Right cardiac atrium (tissue), 5 donors: ENCODE data around the gene NPFFR1. TPM values are rescaled to one million over a fixed set of nuclear protein-coding genes. Genes with fewer than 3 reads are reported as not detected.

Source experiments
- ATAC-seq, 2 donors: fragments of 200-7000 bp; cut with Tn5 transposase; one replicate each; pipeline versions ENCODE4 v1.8.0 to v1.9.1; 2020; ENCODE audit warnings: moderate library complexity in 2 of 2, mild to moderate bottlenecking in 1 of 2
- DNase-seq, 3 donors: peaks; one replicate each; pipeline ENCODE4 v3.0.0-alpha.2; 2020
- H3K27ac ChIP-seq: one replicate; pipeline ENCODE4 v1.5.1; 2013; ENCODE audit warnings: mild to moderate bottlenecking, low read length, control low read depth, moderate library complexity
- H3K27me3 ChIP-seq: one replicate; pipeline ENCODE4 v1.6.1; 2013; ENCODE audit not compliant: control insufficient read depth, insufficient read depth
- H3K4me1 ChIP-seq: one replicate; pipeline ENCODE4 v1.6.1; 2013; ENCODE audit warnings: low read length; ENCODE audit not compliant: control insufficient read depth, insufficient read depth
- H3K4me3 ChIP-seq: one replicate; pipeline ENCODE4 v1.5.1; 2013; ENCODE audit warnings: low read length, control low read depth
- H3K9me3 ChIP-seq: one replicate; pipeline ENCODE4 v1.6.1; 2013; ENCODE audit warnings: low read length; ENCODE audit not compliant: control insufficient read depth
- WGBS: extraction: QIAGEN DNeasy Blood & Tissue Kit; methylation state at CpG from one replicate; pipeline ENCODE4 v1.1.7; 2013; 5-methylcytosine and 5-hydroxymethylcytosine counted together
- intact Hi-C, 4 donors: fragments of 100-400 bp; cut with DNase I; formaldehyde crosslinking; loops; one replicate each; pipeline versions ENCODE4 v1.11.0 to v1.14.0; 2022 to 2023
- polyA plus RNA-seq: library from polyadenylated mRNA; stranded (reverse); fragments of 200-250 nt; gene quantifications from one replicate; pipeline ENCODE4 v1.2.3, GENCODE V29; 2013
- total RNA-seq, 4 donors: library from RNA; stranded (reverse); fragmentation: NEBNext Ultra II Directional; extraction: Animal tissue kit (Norgen Biotek cat#: 25700); gene quantifications; one replicate each; pipeline ENCODE4 v1.2.1, GENCODE V29; 2021
- donor health status: healthy with polysubstance abuse.
- donor health status: DM: no; HTN: yes; CAD: no.
- donor health status: DM: no; HTN: no; CAD: no.
- donor health status: DM: no; HTN: yes; CAD: no; lungs with severe emphysema.
- donor health status: DM: yes; HTN: yes; CAD: no.

NPFFR1 gene
- total and polyA plus RNA-seq, 5 donors: 0.02 to 0.03 TPM; not detected in 3

- Histone ChIP-seq H3K27me3 (no peaks in the 10 kb centered on the region), H3K27ac (no peak overlapping the region), H3K9me3 (no peaks in the 10 kb centered on the region), H3K4me3 (no peak overlapping the region), H3K4me1 (peaks cover 2% of the 10 kb centered on the region)
- 94% methylated on average over 1 of the region's 1 CpG for WGBS
- no peak for ATAC-seq
- intact Hi-C loops: no loop called here
- DNase-seq: no peak
Observed at GRCh38 chr10:70283071-70283444, 746 bp downstream of the NPFFR1 start.

DNA sequence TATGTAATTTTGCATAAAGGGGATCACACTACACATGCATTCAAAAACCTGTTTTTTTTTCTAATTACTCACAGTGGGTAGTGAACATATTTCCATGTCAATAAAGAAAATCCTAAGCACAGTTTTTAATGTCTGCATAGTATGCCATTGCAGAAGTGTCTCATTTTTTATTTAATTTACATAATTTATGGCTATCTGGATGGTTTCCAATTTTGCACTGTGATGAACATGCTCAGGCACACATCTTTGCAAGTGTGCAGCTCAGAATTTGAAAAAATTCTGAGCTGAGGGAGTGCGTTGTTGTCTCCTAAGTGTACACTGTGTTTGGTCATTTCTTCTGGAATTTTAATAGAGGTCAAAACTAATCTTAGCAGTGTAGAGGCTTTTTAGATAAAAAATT lies 2.2 kb downstream of the NPFFR1 start:
- intact Hi-C loops: no loop called here
- WGBS: 81% methylated on average over 1 of the region's 1 CpG
- Histone ChIP-seq H3K27ac (no peak overlapping the region), H3K4me1 (peaks cover 2% of the 10 kb centered on the region), H3K27me3 (no peaks in the 10 kb centered on the region), H3K4me3 (no peak overlapping the region), H3K9me3 (no peaks in the 10 kb centered on the region)
- DNase-seq (no peak), ATAC-seq (no peak)

DNA sequence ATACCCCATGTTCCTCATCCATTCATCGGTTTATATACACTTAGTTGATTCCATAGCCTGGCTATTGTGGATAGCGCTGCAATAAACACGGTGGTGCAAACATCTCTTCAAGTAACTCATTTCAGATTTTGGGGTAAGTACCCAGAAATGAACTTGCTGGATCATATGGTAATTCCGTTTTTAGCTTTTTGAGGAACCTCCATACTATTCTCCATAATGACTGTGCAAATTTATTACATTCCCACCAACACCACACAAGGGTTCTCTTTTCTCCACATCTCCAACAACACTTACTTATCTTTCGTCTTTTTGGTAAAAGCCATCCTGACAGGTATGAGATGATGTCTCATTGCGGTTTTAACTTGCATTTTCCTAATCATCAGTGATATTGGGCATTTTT lies 3.7 kb downstream of the NPFFR1 start:
- Histone ChIP-seq H3K27ac (no peak overlapping the region), H3K4me1 (peaks cover 2% of the 10 kb centered on the region), H3K9me3 (no peaks in the 10 kb centered on the region), H3K4me3 (no peak overlapping the region), H3K27me3 (no peaks in the 10 kb centered on the region)
- no peak for ATAC-seq
- intact Hi-C loops: no loop called here
- DNase-seq: no peak
- WGBS: 79% methylated on average over 6 of the region's 6 CpGs

- Histone ChIP-seq H3K9me3 (no peaks in the 10 kb centered on the region), H3K27me3 (no peaks in the 10 kb centered on the region), H3K4me3 (no peak overlapping the region), H3K4me1 (no peaks in the 10 kb centered on the region), H3K27ac (no peak overlapping the region)
- no peak for ATAC-seq
- 82% methylated on average over 3 of the region's 3 CpGs for WGBS
- intact Hi-C loops: loop anchor here in 1 of 4 donors (10.0 kb wide), 1 partner anchor 87 kb away; no protein-coding TSS in a partner anchor
- DNase-seq: no peak
Observed at GRCh38 chr10:70277396-70278030, 6.3 kb downstream of the NPFFR1 start.

DNA sequence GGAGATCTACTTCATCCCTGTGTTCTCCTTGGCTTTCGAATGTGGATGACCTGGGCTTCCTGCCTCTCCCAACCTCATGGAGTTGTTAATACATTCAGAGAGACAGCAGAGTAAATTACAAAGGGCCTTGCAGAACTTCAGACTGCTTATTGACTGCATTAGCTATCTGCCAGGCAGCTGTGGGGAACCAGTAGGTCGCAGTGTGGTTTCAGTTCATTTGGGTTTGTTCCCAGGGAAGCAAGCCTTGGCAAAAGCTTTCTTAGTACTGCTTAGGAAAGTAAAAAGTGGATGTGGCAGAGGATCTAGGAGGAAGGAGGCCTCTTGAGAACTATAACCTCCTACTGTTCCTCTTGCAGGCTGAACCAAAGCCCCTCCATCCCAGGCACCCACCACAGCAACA lies 9.2 kb downstream of the NPFFR1 start:
- H3K27ac ChIP-seq: no peak overlapping the region

DNA sequence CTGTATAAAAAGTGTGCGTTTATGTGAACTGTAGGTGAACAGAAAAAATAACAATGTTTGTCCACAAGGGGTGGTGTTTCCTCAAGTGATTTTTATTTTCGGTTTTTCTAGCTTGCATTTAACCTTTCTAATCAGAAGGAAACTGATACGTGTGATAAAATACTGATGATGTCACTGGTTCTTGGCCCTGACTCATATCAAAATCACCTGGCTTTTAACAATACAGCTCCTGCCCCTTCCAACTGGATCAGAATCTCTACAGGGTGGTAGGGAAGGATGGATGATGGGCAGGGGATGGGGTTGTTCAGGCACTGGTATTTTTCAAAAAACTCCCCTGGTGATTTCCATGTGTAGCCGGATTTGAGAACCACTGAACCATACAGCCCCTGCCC lies 10.9 kb downstream of the NPFFR1 start:
- DNase-seq: no peak
- Histone ChIP-seq H3K4me1 (no peaks in the 10 kb centered on the region), H3K27ac (no peak overlapping the region), H3K9me3 (no peaks in the 10 kb centered on the region), H3K4me3 (no peak overlapping the region), H3K27me3 (no peaks in the 10 kb centered on the region)
- ATAC-seq: peak in 1 of 2 donors; percentile 49
- intact Hi-C loops: loop anchor here in 1 of 4 donors (10.0 kb wide), 1 partner anchor 92 kb away; no protein-coding TSS in a partner anchor
- 17% methylated on average over 4 of the region's 4 CpGs for WGBS

More for the DNA sequence above, 9.2 kb downstream of the NPFFR1 start:
- no peaks in the 10 kb centered on the region for H3K27me3 ChIP-seq
- 57% methylated on average over 2 of the region's 2 CpGs for WGBS
- H3K4me3 ChIP-seq: no peak overlapping the region
- DNase-seq: peak in 2 of 3 donors; percentile 32 to 66
- intact Hi-C loops: loop anchor here in 1 of 4 donors (10.0 kb wide), 1 partner anchor 90 kb away; no protein-coding TSS in a partner anchor
- H3K9me3 ChIP-seq: no peaks in the 10 kb centered on the region
- H3K4me1 ChIP-seq: no peaks in the 10 kb centered on the region
- peak; percentile 50 to 65 for ATAC-seq

- intact Hi-C loops: loop anchor here in 1 of 4 donors (10.0 kb wide), 1 partner anchor 93 kb away; no protein-coding TSS in a partner anchor
- Histone ChIP-seq H3K9me3 (no peaks in the 10 kb centered on the region), H3K4me1 (no peaks in the 10 kb centered on the region), H3K27me3 (no peaks in the 10 kb centered on the region), H3K4me3 (no peak overlapping the region), H3K27ac (no peak overlapping the region)
- DNase-seq: peak; percentile 64 to 82 (median 71)
- WGBS: 73% methylated on average over 17 of the region's 17 CpGs
- ATAC-seq: peak; percentile 78 to 93
Observed at GRCh38 chr10:70271996-70272924, 11.5 kb downstream of the NPFFR1 start.

- H3K4me1 ChIP-seq: no peaks in the 10 kb centered on the region
- H3K4me3 ChIP-seq: no peak overlapping the region
- ATAC-seq (no peak), DNase-seq (no peak)
- H3K27me3 ChIP-seq: no peaks in the 10 kb centered on the region
- intact Hi-C loops: loop anchor here in 1 of 4 donors (10.0 kb wide), 1 partner anchor 94 kb away; no protein-coding TSS in a partner anchor
- H3K9me3 ChIP-seq: no peaks in the 10 kb centered on the region
- H3K27ac ChIP-seq: no peak overlapping the region
- WGBS: 81% methylated on average over 2 of the region's 2 CpGs
Observed at GRCh38 chr10:70270952-70271351, 12.9 kb downstream of the NPFFR1 start.

DNA sequence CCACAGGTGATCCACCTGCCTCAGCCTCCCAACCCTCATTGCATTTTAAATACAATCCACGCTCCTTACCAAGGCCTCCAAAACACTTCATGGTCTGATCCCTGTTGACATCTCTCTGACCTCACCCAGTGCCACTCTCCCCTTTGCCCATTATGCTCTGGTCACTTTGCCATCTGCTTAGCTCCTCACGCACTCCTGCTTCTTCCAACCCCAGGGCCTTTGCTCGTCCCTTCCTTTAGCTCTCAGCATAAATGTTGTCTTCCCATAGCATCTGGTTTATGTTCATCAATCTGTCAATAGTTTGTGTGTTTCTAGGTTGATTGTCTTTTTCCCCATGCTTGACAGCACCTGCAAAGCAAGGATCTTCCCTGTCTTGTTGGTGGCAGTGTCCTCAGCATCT lies 14.1 kb downstream of the NPFFR1 start:
- intact Hi-C loops: loop anchor here in 1 of 4 donors (10.0 kb wide), 1 partner anchor 95 kb away; no protein-coding TSS in a partner anchor
- H3K4me3 ChIP-seq: no peak overlapping the region
- no peak overlapping the region for H3K27ac ChIP-seq
- no peaks in the 10 kb centered on the region for H3K4me1 ChIP-seq
- DNase-seq (no peak), ATAC-seq (no peak)
- H3K9me3 ChIP-seq: no peaks in the 10 kb centered on the region
- H3K27me3 ChIP-seq: no peaks in the 10 kb centered on the region
- 97% methylated on average over 3 of the region's 3 CpGs for WGBS

DNA sequence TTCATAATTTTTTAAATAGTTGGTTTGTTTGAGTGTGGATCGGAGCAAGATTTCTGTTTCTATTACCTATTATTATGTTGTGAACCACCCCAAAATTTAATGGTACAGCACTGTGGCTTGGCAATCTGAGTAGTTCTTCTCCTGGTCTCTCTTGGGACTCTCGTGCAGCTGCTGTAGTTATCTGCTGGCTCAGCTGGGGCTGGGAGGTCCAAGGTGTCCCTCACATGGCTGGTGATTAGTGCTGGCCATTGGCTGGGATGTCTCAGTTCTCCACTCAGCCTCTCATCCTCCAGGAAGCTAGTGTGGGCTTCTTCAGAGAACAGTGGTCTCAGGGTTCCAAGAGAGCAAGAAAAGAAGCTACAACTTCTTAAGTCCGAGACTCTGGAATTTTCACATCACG lies 15.4 kb downstream of the NPFFR1 start:
- H3K27me3 ChIP-seq: no peaks in the 10 kb centered on the region
- no peaks in the 10 kb centered on the region for H3K4me1 ChIP-seq
- intact Hi-C loops: no loop called here
- ATAC-seq (no peak), DNase-seq (no peak)
- 76% methylated on average over 4 of the region's 4 CpGs for WGBS
- no peaks in the 10 kb centered on the region for H3K9me3 ChIP-seq
- no peak overlapping the region for H3K27ac ChIP-seq
- H3K4me3 ChIP-seq: no peak overlapping the region
